ENCODE results near the gene AKIRIN1. TPM values are rescaled to one million over a fixed set of nuclear protein-coding genes. Genes with fewer than 3 reads are reported as not detected.
A peak's percentile ranks its signal among the peaks of the same experiment; 100 is the strongest.

The AKIRIN1 gene
- total and polyA plus RNA-seq, 2 donors (not counting 3 experiments of a cell fraction or from before 2014, with no cell fraction given) = 28.4 to 43.4 TPM

DNA sequence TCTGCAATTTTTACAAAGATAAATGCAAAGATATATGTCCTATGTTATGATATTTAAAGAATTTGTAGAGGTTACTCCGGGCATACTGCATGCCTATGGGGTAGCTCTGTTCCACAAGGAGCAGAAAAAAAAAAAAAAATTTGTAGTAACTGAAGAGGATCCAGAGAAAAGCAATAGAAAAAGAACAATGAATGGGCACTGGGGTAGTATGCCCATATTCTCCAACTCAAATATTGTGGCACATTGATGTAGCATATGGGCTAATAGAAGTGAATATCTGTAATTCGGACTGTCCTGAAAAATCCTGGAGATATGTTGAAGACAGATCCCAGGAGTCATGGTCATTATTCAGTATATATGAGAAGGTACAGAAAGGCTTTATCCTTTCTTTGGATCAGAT lies 1.1 kb upstream of the AKIRIN1 start:
- intact Hi-C loops (cut with micrococcal nuclease) (loop anchor here (5.0 kb wide), 1 partner anchor 587 kb away; the partner anchor contains the start of gene PABPC4), dilution Hi-C loops (cut with MboI; ENCODE audit: extremely low pct_ligation_motif_present, low sequenced_read_pairs) (no loop called here)
- DNase-seq (ENCODE audit: low read depth, low spot score) = no peak
- Histone ChIP-seq H3K4me3 (replicated peaks in 1 of 3; ENCODE audit: insufficient read depth in 1 of 3, low read depth in 1 of 3, low read length in 3 of 3) (no peak overlapping the region), H4K20me1 (replicated peaks; ENCODE audit: control insufficient read depth, extremely low read depth, insufficient read depth, low read length) (peaks cover 4% of the 10 kb centered on the region), H3K36me3 (ENCODE audit: control insufficient read depth in 2 of 2, extremely low read depth in 1 of 2, insufficient read depth in 2 of 2, low read length in 2 of 2) (no peaks in the 10 kb centered on the region), H2AFZ (ENCODE audit: low read depth, low read length) (peak overlapping the region; percentile 100), H3K27me3 (ENCODE audit: control insufficient read depth in 2 of 2, insufficient read depth in 2 of 2, low read length in 2 of 2) (no peaks in the 10 kb centered on the region), H3K9me1 (replicated peaks; ENCODE audit: control insufficient read depth, extremely low read depth, insufficient read depth, low read length) (no peaks in the 10 kb centered on the region), H3K27ac (ENCODE audit: insufficient read depth, low read depth, low read length) (no peak overlapping the region), H3K4me2 (ENCODE audit: insufficient read depth, low read length) (peak overlapping the region; percentile 86), H3K9ac (replicated peaks; ENCODE audit: extremely low read depth, insufficient read depth, low read length) (no peak overlapping the region), H3K9me3 (replicated peaks; ENCODE audit: control insufficient read depth, insufficient read depth, low read length) (no peaks in the 10 kb centered on the region), H3K4me1 (ENCODE audit: control insufficient read depth, extremely low read depth, insufficient read depth, low read length) (peaks cover 28% of the 10 kb centered on the region), H3K79me2 (ENCODE audit: control insufficient read depth, insufficient read depth, low read length) (peaks cover 39% of the 10 kb centered on the region)
- CTCF ChIA-PET = no interaction called here
- no TSS peak for BruUV-seq (replicated peaks)
- POLR2A ChIA-PET = interaction anchor here (0.5 kb wide), 1 partner anchor 1542 kb away, joined by 3 read pairs; no protein-coding TSS in a partner anchor
- TF ChIP-seq, protein P1, sequence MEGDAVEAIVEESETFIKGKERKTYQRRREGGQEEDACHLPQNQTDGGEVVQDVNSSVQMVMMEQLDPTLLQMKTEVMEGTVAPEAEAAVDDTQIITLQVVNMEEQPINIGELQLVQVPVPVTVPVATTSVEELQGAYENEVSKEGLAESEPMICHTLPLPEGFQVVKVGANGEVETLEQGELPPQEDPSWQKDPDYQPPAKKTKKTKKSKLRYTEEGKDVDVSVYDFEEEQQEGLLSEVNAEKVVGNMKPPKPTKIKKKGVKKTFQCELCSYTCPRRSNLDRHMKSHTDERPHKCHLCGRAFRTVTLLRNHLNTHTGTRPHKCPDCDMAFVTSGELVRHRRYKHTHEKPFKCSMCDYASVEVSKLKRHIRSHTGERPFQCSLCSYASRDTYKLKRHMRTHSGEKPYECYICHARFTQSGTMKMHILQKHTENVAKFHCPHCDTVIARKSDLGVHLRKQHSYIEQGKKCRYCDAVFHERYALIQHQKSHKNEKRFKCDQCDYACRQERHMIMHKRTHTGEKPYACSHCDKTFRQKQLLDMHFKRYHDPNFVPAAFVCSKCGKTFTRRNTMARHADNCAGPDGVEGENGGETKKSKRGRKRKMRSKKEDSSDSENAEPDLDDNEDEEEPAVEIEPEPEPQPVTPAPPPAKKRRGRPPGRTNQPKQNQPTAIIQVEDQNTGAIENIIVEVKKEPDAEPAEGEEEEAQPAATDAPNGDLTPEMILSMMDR (IDR thresholded peaks at IDR 0.05; ENCODE audit: extremely low read depth in 1 of 2, insufficient read depth in 1 of 2, low read depth in 1 of 2, low read length in 2 of 2) = no peak
- no peak for FAIRE-seq

DNA sequence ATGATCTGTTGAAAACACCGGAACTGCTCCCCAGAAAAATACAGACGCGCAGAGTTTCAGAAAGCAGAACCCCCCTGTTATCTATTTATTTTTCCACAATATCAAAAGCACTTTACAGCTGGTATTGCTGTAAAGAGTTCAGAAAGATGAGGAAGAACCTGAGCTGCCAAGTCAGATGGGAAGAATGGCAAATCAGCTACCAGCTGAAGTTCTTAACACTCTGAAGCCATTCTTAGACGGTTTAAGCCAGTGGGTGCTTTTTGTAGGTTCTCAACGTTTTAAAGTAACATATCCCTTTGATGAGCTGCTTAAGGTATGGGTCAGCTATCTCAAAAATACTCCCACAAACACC lies 714 bp upstream of the AKIRIN1 start:
- Histone ChIP-seq H3K4me2 (ENCODE audit: insufficient read depth, low read length) (peak overlapping the region; percentile 86), H3K79me2 (ENCODE audit: control insufficient read depth, insufficient read depth, low read length) (peaks cover 43% of the 10 kb centered on the region), H3K9me1 (replicated peaks; ENCODE audit: control insufficient read depth, extremely low read depth, insufficient read depth, low read length) (no peaks in the 10 kb centered on the region), H3K27me3 (ENCODE audit: control insufficient read depth in 2 of 2, insufficient read depth in 2 of 2, low read length in 2 of 2) (no peaks in the 10 kb centered on the region), H3K4me1 (ENCODE audit: control insufficient read depth, extremely low read depth, insufficient read depth, low read length) (peaks cover 28% of the 10 kb centered on the region), H3K36me3 (ENCODE audit: control insufficient read depth in 2 of 2, extremely low read depth in 1 of 2, insufficient read depth in 2 of 2, low read length in 2 of 2) (peaks cover 0 to under 1% of the 10 kb centered on the region in 2 experiments), H3K27ac (ENCODE audit: insufficient read depth, low read depth, low read length) (peak overlapping the region; percentile 67), H4K20me1 (replicated peaks; ENCODE audit: control insufficient read depth, extremely low read depth, insufficient read depth, low read length) (peaks cover 4% of the 10 kb centered on the region), H3K4me3 (replicated peaks in 1 of 3; ENCODE audit: insufficient read depth in 1 of 3, low read depth in 1 of 3, low read length in 3 of 3) (peak overlapping the region in 2 of 3 experiments; percentile 71 to 83), H3K9me3 (replicated peaks; ENCODE audit: control insufficient read depth, insufficient read depth, low read length) (no peaks in the 10 kb centered on the region), H3K9ac (replicated peaks; ENCODE audit: extremely low read depth, insufficient read depth, low read length) (peak overlapping the region; percentile 78), H2AFZ (ENCODE audit: low read depth, low read length) (peak overlapping the region; percentile 100)
- BruUV-seq (replicated peaks) = no TSS peak
- dilution Hi-C loops (cut with MboI; ENCODE audit: extremely low pct_ligation_motif_present, low sequenced_read_pairs) = no loop called here
- DNase-seq (ENCODE audit: low read depth, low spot score) (no peak), FAIRE-seq (peak; percentile 40)
- TF ChIP-seq EZH2 (IDR thresholded peaks at IDR 0.05; ENCODE audit: borderline replicate concordance, low read depth, low read length, severe bottlenecking) (no peak), GATA2 (IDR thresholded peaks at IDR 0.05; ENCODE audit: insufficient read depth, insufficient read length, low read depth, low read length) (no peak), POLR2A (IDR thresholded peaks at IDR 0.05; ENCODE audit: low read depth, low read length) (no peak), MYC (IDR thresholded peaks at IDR 0.05; ENCODE audit: low read depth, low read length) (no peak), JUN (IDR thresholded peaks at IDR 0.05; ENCODE audit: borderline replicate concordance, insufficient read depth, insufficient read length, low read depth) (no peak), POLR2AphosphoS5 (IDR thresholded peaks at IDR 0.05; ENCODE audit: insufficient read depth, low read depth, low read length) (no peak), FOS (IDR thresholded peaks at IDR 0.05; ENCODE audit: borderline replicate concordance, insufficient read depth, low read length) (no peak)
- TF ChIP-seq, protein P1 (IDR thresholded peaks at IDR 0.05; ENCODE audit: extremely low read depth in 1 of 2, insufficient read depth in 1 of 2, low read depth in 1 of 2, low read length in 2 of 2) = no peak
- TF ChIP-seq, protein P2, sequence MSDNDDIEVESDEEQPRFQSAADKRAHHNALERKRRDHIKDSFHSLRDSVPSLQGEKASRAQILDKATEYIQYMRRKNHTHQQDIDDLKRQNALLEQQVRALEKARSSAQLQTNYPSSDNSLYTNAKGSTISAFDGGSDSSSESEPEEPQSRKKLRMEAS (IDR thresholded peaks at IDR 0.05; ENCODE audit: insufficient read depth, insufficient read length) = no peak
- ChIA-PET POLR2A (interaction anchor here (0.5 kb wide), 1 partner anchor 1542 kb away, joined by 3 read pairs; no protein-coding TSS in a partner anchor), CTCF (no interaction called here)
- intact Hi-C loops (cut with micrococcal nuclease) = loop anchor here (5.0 kb wide), 1 partner anchor 587 kb away; the partner anchor contains the start of gene PABPC4
